ENCODE data around the gene KSR2.
"Not testable (repeated sequence)": the region's sequence is repeated elsewhere in the genome, so short reads cannot be mapped to it uniquely, and the experiment has no call there.

The KSR2 gene

GRCh38 chr12:117821480-117822175, 147.2 kb downstream of the KSR2 start:
- no peak for DNase-seq (ENCODE audit: low spot score)

DNA sequence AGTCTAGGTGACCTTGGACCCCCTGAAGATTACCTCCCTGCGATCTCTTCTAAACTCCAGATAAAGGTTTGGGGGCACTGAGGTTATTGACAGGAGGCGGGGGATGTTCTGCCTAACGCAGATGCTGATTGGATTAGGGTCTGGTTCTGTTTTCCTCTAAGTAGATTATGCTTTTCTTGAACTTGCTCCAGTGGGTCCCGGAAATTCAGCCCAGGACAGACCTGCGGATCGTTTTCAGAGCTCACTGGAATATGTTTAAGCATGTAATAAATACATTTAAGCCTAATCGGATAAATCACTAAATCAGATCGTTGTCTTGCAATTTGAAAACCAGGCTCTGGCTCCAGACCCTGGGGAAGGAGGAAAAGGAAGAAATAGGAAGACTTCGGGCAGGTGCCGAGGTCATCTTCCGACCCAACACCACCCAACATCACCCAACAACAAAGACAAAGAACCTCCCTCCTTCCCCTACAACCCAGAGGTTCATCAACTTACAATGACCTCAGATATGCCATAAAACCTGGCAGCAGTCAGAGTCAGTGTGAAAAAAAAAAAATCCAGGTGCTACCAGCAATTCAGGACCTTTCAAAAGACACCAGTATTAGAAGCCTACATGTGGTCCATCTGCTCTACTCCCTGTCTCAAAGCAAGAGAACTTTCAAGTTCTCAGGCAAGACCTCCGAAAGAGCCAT, 148.4 kb downstream of the KSR2 start:
- no peak for DNase-seq (ENCODE audit: low spot score)

- DNase-seq (ENCODE audit: low spot score): no peak
Measured at GRCh38 chr12:117819160-117819559, 149.6 kb downstream of the KSR2 start.

DNA sequence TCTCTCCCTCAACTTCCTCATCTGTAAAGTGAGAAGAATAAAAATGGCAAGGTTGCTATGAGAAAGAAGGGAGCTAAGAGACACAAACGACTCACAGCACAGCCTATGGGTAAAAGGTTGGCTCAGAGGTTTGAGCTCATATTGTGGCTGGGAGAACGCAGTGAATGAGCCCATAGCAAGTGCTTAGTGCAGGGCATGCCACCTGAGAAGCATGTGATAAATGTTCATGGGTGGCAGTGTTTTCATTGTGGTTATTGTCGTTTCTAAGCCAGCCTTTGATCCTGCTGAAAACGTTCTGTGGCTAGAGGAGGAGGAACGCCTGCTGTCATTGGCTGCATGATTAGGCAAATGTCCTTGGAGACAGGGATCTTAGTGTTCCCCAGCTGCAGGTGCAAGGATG, 150.4 kb downstream of the KSR2 start:
- no peak for DNase-seq (ENCODE audit: low spot score)

DNA sequence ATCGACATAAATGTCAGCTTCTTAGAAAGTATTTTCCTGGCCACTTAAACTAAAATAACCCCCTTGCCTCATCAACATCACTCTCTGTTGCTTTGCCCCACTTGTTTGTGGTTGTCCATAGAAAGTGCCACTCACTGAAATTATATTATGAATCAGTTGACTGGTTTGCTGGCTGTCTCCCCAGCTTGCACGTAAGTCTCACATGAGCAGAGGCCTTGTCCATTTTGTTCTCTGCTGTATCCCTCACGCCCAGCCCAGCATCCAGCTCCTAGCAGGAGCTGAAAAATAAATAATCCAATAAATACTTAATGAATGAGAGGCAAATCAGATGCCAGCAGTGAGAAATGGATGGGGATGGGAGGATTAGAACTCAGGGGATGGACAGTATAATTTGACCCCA, 159.3 kb downstream of the KSR2 start:
- DNase-seq (ENCODE audit: low spot score): no peak

- no peak for DNase-seq (ENCODE audit: low spot score)
Measured at GRCh38 chr12:117807946-117808345, 160.8 kb downstream of the KSR2 start.

- DNase-seq (ENCODE audit: low spot score): no peak
Measured at GRCh38 chr12:117807355-117807754, 161.4 kb downstream of the KSR2 start.

DNA sequence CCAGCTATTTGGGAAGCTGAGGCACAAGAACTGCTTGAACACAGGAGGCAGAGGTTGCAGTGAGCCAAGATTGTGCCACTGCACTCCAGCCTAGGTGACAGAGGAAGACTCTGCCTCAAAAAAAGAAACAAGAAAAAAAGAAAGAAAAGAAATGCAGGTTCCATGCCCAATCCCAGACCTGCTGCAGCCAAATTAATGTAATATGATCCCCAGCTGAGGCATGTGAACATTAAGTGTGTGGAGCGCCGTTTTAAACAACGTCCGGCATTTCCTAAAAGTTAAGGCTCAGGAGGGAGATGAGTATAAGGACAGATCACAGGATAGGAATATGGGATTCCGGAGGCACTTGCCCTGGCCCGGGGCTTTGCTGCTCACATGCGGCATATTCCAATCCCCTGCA, 162.9 kb downstream of the KSR2 start:
- DNase-seq (ENCODE audit: low spot score): no peak

DNA sequence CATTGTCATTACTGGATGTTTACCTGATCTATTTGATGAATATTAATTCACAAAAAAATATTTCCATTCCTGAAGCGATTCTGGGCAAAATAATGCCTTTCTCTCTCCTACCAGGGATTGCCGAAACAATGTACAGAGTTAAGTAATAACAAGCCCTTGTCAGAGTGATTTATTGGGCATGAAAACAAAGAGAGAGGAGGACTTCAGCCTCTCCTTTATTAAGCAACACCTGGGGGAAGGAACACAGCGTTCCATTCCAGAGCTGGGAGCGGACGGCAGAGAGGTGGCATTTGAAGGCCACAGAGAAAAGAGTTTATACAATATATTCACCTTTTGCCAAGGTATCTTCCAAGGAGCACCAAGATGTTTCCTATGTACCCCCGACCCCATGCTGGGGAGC, 165.8 kb downstream of the KSR2 start:
- no peak for DNase-seq (ENCODE audit: low spot score)

- not testable (repeated sequence) for DNase-seq (ENCODE audit: low spot score)
Measured at GRCh38 chr12:117800711-117801110, 168.1 kb downstream of the KSR2 start.

- DNase-seq (ENCODE audit: low spot score): no peak
Measured at GRCh38 chr12:117797202-117797601, 171.6 kb downstream of the KSR2 start.

- DNase-seq (ENCODE audit: low spot score): no peak
Measured at GRCh38 chr12:117792877-117793424, 175.8 kb downstream of the KSR2 start.

DNA sequence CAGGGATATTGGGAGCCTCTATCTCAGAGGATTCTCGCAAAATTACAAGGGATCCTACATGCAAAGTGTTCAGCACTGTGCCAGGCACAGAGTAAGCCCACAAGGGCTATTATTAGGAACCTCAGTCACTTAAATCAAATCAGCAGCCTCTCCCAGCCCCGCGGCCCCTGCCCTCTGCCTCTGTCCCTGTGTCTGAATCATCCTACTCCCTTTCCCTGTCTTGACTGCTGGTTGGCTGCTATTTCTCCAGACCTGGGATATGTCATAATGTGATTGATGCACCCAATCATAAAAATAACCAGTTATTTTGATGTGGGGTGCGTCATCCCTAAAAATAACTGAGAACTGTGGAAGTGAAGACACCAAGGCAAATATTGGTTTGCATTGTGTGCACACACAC, 176.3 kb downstream of the KSR2 start:
- DNase-seq (ENCODE audit: low spot score): no peak

- no peak for DNase-seq (ENCODE audit: low spot score)
Measured at GRCh38 chr12:117790948-117791347, 177.8 kb downstream of the KSR2 start.

GRCh38 chr12:117790198-117790597, 178.6 kb downstream of the KSR2 start:
- DNase-seq (ENCODE audit: low spot score): no peak

GRCh38 chr12:117789195-117789912, 179.4 kb downstream of the KSR2 start:
- DNase-seq (ENCODE audit: low spot score): no peak

DNA sequence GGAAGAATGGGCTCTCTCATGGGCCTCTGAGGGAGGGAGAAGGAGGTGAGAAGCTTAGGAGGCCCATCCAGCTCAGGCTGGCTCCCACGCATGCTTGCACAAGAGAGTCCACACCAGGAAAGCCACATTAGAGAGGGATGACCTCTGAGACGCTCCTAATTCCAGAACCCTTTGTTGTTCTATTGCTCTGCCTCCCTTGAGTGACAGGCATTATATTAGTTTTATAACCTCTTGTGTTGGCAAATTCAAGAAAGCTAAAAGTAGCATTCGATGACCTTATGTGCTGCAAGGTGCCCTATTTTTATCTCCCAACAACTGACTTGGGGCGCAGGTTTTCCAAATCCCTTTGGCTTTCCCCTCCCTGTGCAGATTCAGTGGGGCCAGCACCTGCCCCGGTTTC, 190.1 kb downstream of the KSR2 start:
- DNase-seq (ENCODE audit: low spot score): no peak

DNA sequence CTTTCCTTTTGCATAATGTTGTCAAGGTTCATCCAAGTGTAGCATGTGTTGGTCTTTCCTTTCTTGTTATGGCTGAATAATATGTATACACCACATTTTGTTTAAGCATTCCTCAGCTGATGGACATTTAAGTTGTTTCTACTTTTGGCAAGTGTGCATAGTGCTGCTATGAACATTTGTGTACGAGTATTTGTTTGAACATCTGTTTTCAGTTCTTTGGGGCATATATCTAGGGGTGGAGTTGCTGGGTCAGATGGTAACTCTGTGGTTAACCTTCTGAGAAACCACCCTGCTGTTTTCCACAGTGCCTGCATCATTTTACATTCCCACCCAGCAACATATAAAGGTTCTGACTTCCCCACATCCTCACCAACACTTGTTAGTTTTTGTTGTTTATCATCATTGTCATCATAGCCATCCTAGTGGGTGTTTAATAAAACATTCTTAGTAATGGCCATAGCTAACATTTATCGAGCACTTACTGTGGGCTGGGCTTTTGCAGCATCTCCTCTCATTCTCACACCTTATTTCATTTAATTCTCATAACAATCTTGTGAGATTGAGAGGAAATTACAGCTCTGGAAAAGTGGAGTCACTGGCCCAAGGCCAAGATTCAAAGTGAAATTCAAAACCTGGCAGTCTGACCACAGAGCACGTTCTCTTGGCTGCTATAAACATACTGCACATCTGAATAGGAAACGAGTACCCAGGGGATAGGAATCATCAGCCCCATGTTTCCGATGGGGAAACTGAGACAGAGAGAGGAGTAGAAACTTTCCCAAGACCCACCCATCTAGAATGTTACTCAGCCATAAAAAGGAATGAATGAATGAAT, 193.6 kb downstream of the KSR2 start:
- no peak for DNase-seq (ENCODE audit: low spot score)

DNA sequence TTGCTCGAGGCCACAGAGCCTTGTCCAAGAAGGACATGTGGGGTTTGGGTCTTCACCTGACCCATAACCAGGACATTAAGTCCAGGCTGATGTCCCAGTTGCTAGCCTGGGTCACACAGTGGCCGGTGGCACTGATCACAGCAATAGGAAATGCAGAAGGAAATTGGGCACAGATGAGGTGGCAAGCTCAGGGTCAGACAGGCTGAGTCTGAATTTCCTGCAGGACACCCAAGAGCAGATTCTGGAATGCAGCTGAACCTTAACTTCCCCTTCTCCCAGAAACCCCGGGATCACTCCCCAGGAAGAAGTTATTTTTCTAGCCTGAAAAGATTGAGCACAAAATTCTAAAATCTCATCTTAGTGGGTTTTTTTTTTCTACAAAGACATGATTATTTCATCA, 199.9 kb downstream of the KSR2 start:
- no peak for DNase-seq (ENCODE audit: low spot score)

GRCh38 chr12:117766008-117766407, 202.8 kb downstream of the KSR2 start:
- no peak for DNase-seq (ENCODE audit: low spot score)

- DNase-seq (ENCODE audit: low spot score): no peak
Measured at GRCh38 chr12:117762143-117762542, 206.6 kb downstream of the KSR2 start.

DNA sequence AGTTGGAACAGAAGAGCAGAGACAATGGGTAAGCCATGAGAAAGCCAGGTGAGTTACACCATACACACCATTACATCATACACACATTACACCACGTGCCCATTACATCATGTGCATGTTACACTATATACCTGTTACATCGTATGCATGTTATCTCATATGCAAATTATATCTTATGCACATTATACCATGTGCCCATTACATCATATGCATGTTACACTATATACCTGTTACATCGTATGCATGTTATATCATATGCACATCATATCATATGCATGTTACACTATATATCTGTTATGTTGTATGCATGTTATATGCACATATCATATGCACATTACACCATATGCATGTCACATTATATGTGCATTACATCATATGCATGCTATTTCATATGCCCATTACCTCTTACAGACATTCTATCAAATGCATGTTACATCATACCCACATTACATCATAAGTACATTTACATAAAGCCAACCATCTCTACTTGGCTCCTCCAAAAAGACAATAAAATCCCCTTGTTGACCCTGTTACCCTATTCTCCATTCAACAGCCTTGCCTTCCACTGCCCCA, 207.2 kb downstream of the KSR2 start:
- DNase-seq (ENCODE audit: low spot score): no peak

All from hematopoietic multipotent progenitor cell treated with erythropoietin and hydrocortisone succinate and interleukin-3 and kit ligand, for 15 days (in vitro differentiated cells).